HUES64 (cell line): ENCODE measurements around the gene SPATA13.

Source experiments
- H3K27ac ChIP-seq: 2 replicates; pipeline ENCODE4 v1.7.0; 2013; ENCODE audit warnings: low read depth, low read length, inconsistent platforms
- H3K27me3 ChIP-seq: 2 replicates; pipeline ENCODE4 v1.6.1; 2013; ENCODE audit warnings: mild to moderate bottlenecking, low read length; ENCODE audit not compliant: insufficient read depth
- H3K36me3 ChIP-seq: 2 replicates; pipeline ENCODE4 v1.6.1; 2013; ENCODE audit warnings: mild to moderate bottlenecking, low read length; ENCODE audit not compliant: insufficient read depth
- H3K4me1 ChIP-seq: 2 replicates; pipeline ENCODE4 v1.6.1; 2013; ENCODE audit warnings: mild to moderate bottlenecking, low read length, moderate library complexity; ENCODE audit not compliant: insufficient read depth
- H3K4me3 ChIP-seq: 2 replicates; pipeline ENCODE4 v1.5.1; 2013; ENCODE audit warnings: mild to moderate bottlenecking, low read length, moderate library complexity
- H3K9ac ChIP-seq: 2 replicates; pipeline ENCODE4 v1.6.1; 2013; ENCODE audit warnings: mild to moderate bottlenecking, low read depth, low read length
- H3K9me3 ChIP-seq: 2 replicates; pipeline ENCODE4 v1.6.1; 2013; ENCODE audit warnings: low read depth, low read length; ENCODE audit not compliant: insufficient read depth
- WGBS: fragments of 150-250, 120-280 bp; methylation state at CpG from one replicate; pipeline ENCODE4 v1.1.7; 2013; ENCODE audit warnings: missing lambda C conversion rate; 5-methylcytosine and 5-hydroxymethylcytosine counted together

The SPATA13 gene

GRCh38 chr13:24273926-24274325 is 113.4 kb downstream of the SPATA13 start:
- 95% methylated on average over 7 of the region's 7 CpGs for WGBS
- Histone ChIP-seq H3K27ac (no peak overlapping the region), H3K9me3 (no peaks in the 10 kb centered on the region), H3K36me3 (no peaks in the 10 kb centered on the region), H3K4me3 (no peak overlapping the region), H3K27me3 (no peaks in the 10 kb centered on the region), H3K4me1 (peaks cover 4% of the 10 kb centered on the region; the same call in 1 of the 2 replicates), H3K9ac (no peak overlapping the region)

DNA sequence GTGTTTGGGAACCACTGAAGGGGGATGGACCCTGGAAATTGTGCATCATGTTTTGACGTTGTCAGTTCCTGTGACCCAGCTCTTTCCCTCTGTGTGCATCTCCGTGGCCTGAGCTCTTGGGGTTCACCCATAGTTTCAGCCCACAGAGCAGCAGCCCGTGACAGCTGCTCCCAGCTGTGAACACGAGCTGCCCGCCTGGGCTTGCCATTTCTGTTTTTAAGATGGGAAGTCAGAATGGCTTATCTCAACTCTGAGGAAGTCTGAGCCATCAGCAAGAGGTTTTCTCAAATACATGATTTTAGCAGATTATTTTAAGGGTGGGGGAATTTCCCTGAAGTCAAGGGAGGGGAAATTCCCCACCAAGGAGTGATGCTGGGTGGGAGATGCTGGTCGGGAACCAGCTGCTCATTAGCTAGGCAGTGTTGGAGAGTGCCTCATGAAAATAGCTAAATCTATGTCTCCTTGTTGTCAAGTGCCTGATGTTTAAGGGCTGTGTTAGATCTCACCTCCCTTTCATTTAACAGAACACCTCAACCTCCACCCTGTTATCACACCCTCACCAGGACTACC is 114.0 kb downstream of the SPATA13 start:
- Histone ChIP-seq H3K4me1 (peaks cover 4% of the 10 kb centered on the region; the same call in 1 of the 2 replicates), H3K27ac (no peak overlapping the region), H3K36me3 (no peaks in the 10 kb centered on the region), H3K4me3 (no peak overlapping the region), H3K9me3 (no peaks in the 10 kb centered on the region), H3K27me3 (no peaks in the 10 kb centered on the region), H3K9ac (no peak overlapping the region)
- 86% methylated on average over 6 of the region's 6 CpGs for WGBS

DNA sequence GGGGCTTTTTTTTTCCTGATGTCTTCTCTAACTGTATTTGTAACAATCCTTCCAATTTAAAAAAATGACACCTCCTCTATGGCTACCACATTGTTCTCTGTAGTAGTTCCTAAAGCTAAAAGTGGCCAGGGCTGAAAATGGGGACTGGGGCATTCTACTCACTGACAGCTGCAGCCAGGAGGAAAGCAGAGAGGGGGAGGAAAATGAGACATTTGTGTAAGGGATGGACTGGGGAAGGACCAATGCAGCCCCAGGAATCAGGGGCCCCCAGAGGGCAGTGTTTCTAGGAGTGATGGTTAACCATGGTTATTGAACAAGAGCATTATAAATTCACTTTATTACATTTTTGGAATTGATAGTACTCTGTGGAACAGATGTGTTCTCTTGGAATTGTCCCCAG is 114.5 kb downstream of the SPATA13 start:
- H3K27me3 ChIP-seq = no peaks in the 10 kb centered on the region
- H3K9me3 ChIP-seq = no peaks in the 10 kb centered on the region
- no peak overlapping the region for H3K9ac ChIP-seq
- no peak overlapping the region for H3K4me3 ChIP-seq
- peaks cover 4% of the 10 kb centered on the region; the same call in 1 of the 2 replicates for H3K4me1 ChIP-seq
- H3K27ac ChIP-seq = no peak overlapping the region
- H3K36me3 ChIP-seq = no peaks in the 10 kb centered on the region

- H3K4me1 ChIP-seq = no peaks in the 10 kb centered on the region
- no peak overlapping the region for H3K4me3 ChIP-seq
- H3K9me3 ChIP-seq = no peaks in the 10 kb centered on the region
- 89% methylated on average over 2 of the region's 2 CpGs for WGBS
- no peaks in the 10 kb centered on the region for H3K27me3 ChIP-seq
- H3K27ac ChIP-seq = no peak overlapping the region
- no peaks in the 10 kb centered on the region for H3K36me3 ChIP-seq
- no peak overlapping the region for H3K9ac ChIP-seq
These were observed 115.8 kb downstream of the SPATA13 start for GRCh38 chr13:24276306-24276705.

DNA sequence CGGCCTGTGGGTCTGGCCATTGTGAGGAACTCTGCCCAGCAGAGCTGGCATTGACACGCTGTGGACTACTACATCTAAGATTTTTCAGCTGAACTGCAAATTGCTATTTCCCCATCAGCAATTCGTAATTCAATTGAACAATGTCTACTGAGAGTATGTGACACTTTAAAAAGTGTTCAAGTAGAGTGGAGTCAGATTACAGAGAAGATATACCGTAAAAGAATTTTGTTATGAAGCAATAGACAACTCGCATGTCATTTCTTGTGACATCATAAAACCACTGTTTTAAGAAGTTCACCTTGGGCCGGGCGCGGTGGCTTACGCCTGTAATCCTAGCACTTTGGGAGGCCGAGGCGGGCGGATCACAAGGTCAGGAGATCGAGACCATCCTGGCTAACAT is 116.3 kb downstream of the SPATA13 start:
- no peaks in the 10 kb centered on the region for H3K27me3 ChIP-seq
- H3K9me3 ChIP-seq = no peaks in the 10 kb centered on the region
- no peak overlapping the region for H3K27ac ChIP-seq
- 96% methylated on average over 13 of the region's 13 CpGs for WGBS
- H3K36me3 ChIP-seq = no peaks in the 10 kb centered on the region
- H3K4me1 ChIP-seq = no peaks in the 10 kb centered on the region
- H3K9ac ChIP-seq = no peak overlapping the region
- no peak overlapping the region for H3K4me3 ChIP-seq

DNA sequence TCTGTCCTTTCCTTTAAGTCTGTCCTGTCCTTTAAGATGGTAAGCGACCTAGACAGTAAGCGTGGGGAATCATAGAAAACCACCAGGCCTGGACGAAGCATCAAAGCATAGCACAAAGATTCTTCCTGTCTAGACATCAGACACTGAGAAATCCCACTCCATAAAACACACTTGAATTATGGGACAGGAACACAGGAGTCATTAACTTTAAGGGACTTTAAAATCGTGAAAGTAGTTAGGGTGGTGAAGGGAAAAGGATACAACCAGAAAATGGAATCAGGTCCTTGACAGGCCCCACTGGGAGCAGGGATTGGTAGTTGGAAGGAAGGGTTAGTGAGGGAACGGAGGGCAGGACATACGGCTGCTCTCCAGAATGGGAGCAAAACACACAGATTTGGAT is 117.2 kb downstream of the SPATA13 start:
- Histone ChIP-seq H3K4me1 (no peaks in the 10 kb centered on the region), H3K36me3 (no peaks in the 10 kb centered on the region), H3K9me3 (no peaks in the 10 kb centered on the region), H3K27ac (no peak overlapping the region), H3K4me3 (no peak overlapping the region), H3K9ac (no peak overlapping the region), H3K27me3 (no peaks in the 10 kb centered on the region)
- WGBS = 92% methylated on average over 6 of the region's 6 CpGs

DNA sequence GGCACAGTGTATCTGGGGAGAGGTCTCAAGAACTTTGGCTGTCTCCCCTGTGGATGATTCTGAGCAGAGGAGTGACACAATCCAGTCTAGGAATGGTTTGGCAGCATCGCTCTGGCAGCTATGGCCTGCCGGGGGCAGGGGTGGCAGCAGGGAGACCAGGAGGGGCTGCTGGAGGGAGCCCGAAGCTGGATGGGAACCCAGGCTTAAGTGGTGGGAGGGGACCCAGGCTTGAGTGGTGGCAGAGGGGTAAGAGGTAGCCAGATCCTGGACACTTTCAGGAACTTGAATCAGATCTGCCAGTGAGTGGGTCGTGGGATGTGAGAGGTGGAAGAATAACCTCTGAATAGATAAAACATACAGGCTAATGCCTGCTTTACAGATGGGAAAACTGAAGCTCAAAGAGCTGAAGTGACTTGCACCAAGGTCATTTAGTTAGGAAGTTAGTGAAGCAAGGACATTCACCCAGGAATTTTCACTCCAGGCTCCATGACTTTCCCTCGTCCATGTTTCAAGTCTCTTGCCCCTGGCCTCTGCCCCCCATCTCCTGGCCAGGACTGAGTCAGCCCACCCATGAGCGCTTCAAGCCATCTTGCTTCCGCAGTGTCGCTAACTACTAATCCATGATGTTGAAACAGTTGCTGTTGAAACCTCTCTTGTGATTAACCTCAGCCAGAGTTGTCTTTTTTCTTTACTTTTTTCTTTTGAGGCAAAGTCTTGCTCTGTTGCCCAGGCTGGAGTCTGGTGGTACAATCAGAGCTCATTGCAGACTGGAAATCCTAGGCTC is 119.0 kb downstream of the SPATA13 start:
- Histone ChIP-seq H3K4me3 (no peak overlapping the region), H3K27me3 (no peaks in the 10 kb centered on the region), H3K36me3 (peaks cover 11% of the 10 kb centered on the region), H3K9me3 (no peaks in the 10 kb centered on the region), H3K9ac (no peak overlapping the region), H3K27ac (no peak overlapping the region), H3K4me1 (no peaks in the 10 kb centered on the region)
- WGBS = 94% methylated on average over 8 of the region's 8 CpGs

- H3K4me1 ChIP-seq = no peaks in the 10 kb centered on the region
- no peak overlapping the region for H3K27ac ChIP-seq
- H3K9me3 ChIP-seq = no peaks in the 10 kb centered on the region
- no peak overlapping the region for H3K9ac ChIP-seq
- no peaks in the 10 kb centered on the region for H3K27me3 ChIP-seq
- H3K4me3 ChIP-seq = no peak overlapping the region
- H3K36me3 ChIP-seq = peaks cover 19% of the 10 kb centered on the region
- 93% methylated on average over 7 of the region's 7 CpGs for WGBS
These were observed 120.2 kb downstream of the SPATA13 start for GRCh38 chr13:24280720-24281119.

DNA sequence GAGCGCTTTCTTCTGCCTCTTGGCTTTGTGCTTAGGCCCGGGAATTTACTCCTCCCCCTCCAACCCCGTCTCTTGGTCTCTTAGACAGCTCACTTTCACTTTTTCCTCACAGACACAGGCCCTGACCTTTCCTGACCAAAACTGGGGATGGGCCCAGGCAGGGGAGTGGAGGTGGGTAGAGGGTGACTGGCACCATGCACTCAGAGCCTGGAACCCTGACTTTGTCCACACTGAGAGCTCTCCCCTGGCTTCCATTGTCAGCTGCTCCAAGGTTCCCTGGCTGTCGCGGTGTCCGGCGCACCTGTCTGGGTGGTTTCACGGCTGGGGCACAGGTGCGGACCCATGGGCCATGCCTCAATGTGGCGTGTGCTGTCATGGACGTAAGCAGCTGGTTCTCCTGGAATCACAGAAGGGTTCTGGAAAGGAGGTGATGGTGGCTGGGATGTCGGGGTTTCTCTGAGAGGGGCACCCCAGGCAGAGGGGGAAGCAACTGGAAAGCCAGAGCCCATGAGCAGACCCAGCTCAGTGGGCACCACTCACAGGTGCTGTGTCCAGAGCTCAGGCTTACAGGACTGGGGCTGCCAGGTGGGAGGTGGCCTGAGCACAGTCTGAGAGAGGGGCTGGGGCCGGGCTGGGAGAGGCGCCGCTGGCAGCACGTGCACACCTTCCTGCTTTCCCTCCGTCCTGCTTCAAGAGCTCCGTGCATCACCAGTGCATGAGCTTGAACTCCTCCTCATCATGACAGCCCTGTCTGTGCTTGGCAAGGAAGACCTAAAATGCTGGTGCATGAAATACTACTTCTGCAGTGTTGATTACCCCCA is 120.9 kb downstream of the SPATA13 start:
- Histone ChIP-seq H3K27ac (no peak overlapping the region), H3K4me1 (no peaks in the 10 kb centered on the region), H3K36me3 (peaks cover 26% of the 10 kb centered on the region), H3K9me3 (no peaks in the 10 kb centered on the region), H3K27me3 (no peaks in the 10 kb centered on the region), H3K4me3 (no peak overlapping the region), H3K9ac (no peak overlapping the region)
- WGBS = 94% methylated on average over 18 of the region's 18 CpGs

DNA sequence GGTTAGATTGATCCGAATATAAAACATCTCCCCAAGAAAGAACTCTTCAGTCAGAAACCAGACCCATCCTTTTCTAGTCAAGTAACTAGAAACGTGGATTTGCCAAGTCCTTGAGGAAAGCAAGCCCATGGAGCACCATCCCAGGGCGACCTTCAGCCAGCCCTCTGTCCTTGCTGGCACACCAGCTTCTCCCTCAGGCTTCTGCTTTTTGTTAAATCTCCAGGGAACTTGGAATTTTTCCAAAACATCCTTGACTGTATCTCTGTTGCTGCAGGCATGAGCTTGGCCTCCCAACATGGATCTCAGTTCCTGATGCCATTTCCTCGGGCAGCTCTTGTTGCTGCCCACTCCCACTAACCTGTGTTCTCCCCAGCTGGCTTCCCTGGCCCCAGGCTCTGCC is 121.7 kb downstream of the SPATA13 start:
- Histone ChIP-seq H3K9me3 (no peaks in the 10 kb centered on the region), H3K9ac (no peak overlapping the region), H3K36me3 (peaks cover 33% of the 10 kb centered on the region), H3K4me3 (no peak overlapping the region), H3K27me3 (no peaks in the 10 kb centered on the region), H3K4me1 (no peaks in the 10 kb centered on the region), H3K27ac (no peak overlapping the region)
- WGBS = 94% methylated on average over 4 of the region's 4 CpGs

GRCh38 chr13:24284889-24285565 is 124.5 kb downstream of the SPATA13 start:
- H3K36me3 ChIP-seq = peaks cover 61% of the 10 kb centered on the region
- H3K9me3 ChIP-seq = no peaks in the 10 kb centered on the region
- no peaks in the 10 kb centered on the region for H3K27me3 ChIP-seq
- no peaks in the 10 kb centered on the region for H3K4me1 ChIP-seq
- H3K9ac ChIP-seq = no peak overlapping the region
- WGBS = 93% methylated on average over 10 of the region's 10 CpGs
- no peak overlapping the region for H3K27ac ChIP-seq
- H3K4me3 ChIP-seq = no peak overlapping the region
